ENCODE data around the gene EDC3. TPM values are rescaled to one million over a fixed set of nuclear protein-coding genes. Genes with fewer than 3 reads are reported as not detected.
"Not testable (repeated sequence)": the region's sequence is repeated elsewhere in the genome, so short reads cannot be mapped to it uniquely, and the experiment has no call there.

Gene EDC3
- total RNA-seq: 42.9 and 54.2 TPM in 2 replicates
- long read RNA-seq, transcript EDC3-201 (7 exons, 3,763 nt): major isoform, 10 of 35 reads
- long read RNA-seq, partial matches to known transcripts: 8 of 35 reads
- long read RNA-seq, other reads (novel, unspliced or antisense): 14 of 35 reads

DNA sequence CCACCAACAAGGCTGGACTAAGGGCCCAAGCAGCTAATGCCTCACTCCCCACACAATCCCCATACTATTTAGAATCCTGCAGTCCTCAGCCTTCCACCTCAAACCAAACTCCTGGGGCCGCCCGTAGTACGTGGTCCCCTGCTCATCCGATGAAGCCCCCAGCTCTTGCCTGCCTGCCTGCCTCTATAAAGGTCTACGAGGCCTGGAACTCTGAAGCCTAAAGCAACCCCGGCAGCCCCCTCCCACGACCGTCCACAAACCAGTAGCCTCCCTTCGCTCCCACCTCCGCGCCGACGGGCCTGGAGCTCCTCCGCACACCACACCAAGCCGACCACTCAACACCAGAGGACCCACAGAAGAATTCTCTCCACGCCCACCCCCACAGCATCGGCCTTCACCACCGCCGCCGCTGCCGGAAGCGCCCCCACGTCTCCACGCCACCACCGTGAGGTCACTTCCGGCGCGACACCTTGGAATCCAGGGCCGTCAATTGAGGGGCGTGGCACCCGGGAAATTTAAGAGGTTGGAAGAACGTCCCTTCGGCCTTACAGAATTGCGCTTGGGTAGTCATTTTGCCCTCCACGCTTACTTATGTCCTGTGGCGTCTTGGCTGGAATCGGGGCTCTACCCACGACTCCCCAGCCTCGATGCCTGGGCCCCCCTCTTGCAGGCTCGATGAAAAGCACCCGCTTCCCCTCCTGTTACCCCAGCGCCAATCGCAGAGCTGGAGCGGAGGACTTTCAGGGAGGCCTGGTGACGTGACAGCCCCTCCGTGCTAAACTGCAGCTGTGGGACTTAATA lies at the start of gene EDC3:
Gene EDC3, minus strand, starts transcription at position 428 of the 801 bp plus-strand sequence. CDS start 20,900 bp downstream, outside the sequence.
- H3K4me1 Mint-ChIP-seq (ENCODE audit: unreplicated experiment): peaks cover 35% of the 10 kb centered on the region
- H3K27me3 Mint-ChIP-seq (ENCODE audit: unreplicated experiment): peaks cover 4% of the 10 kb centered on the region
- DNase-seq (ENCODE audit: extremely low spot score, unreplicated experiment): peak; percentile 94
- TF ChIP-seq CTCF (IDR thresholded peaks at IDR 0.05): no peak
- H3K4me3 Mint-ChIP-seq (ENCODE audit: unreplicated experiment): peak within 1 kb of the TSS; percentile 100
- peaks cover 3% of the 10 kb centered on the region for H3K36me3 Mint-ChIP-seq (ENCODE audit: unreplicated experiment)
- H3K9me3 Mint-ChIP-seq (ENCODE audit: unreplicated experiment): no peaks in the 10 kb centered on the region
- H3K27ac Mint-ChIP-seq (ENCODE audit: unreplicated experiment): peak within 1 kb of the TSS; percentile 100

GRCh38 chr15:74742422-74742821 lies 46.6 kb upstream of the EDC3 start:
- DNase-seq (ENCODE audit: extremely low spot score, unreplicated experiment): no peak
- no peak overlapping the region for H3K27ac Mint-ChIP-seq (ENCODE audit: unreplicated experiment)
- peaks cover 13% of the 10 kb centered on the region for H3K27me3 Mint-ChIP-seq (ENCODE audit: unreplicated experiment)
- H3K4me3 Mint-ChIP-seq (ENCODE audit: unreplicated experiment): no peak overlapping the region
- peaks cover 4% of the 10 kb centered on the region for H3K9me3 Mint-ChIP-seq (ENCODE audit: unreplicated experiment)
- no peaks in the 10 kb centered on the region for H3K36me3 Mint-ChIP-seq (ENCODE audit: unreplicated experiment)
- H3K4me1 Mint-ChIP-seq (ENCODE audit: unreplicated experiment): no peaks in the 10 kb centered on the region
- TF ChIP-seq CTCF (IDR thresholded peaks at IDR 0.05): no peak

DNA sequence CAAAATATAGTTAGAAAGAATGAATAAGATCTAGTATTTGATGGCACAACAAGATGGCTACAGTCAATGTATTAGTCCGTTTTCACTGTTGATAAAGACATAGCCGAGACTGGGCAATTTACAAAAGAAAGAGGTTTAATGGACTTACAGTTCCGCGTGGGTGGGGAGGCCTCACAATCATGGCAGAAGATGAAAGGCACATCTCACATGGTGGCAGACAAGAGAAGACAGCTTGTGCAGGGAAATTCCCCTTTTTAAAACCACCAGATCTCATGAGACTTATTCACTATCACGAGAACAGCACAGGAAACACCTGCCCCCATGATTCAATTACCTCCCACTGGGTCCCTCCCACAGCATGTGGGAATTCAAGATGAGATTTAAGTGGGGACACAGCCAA lies 42.4 kb upstream of the EDC3 start:
- not testable (repeated sequence) for DNase-seq (ENCODE audit: extremely low spot score, unreplicated experiment); H3K4me3 Mint-ChIP-seq (ENCODE audit: unreplicated experiment); H3K36me3 Mint-ChIP-seq (ENCODE audit: unreplicated experiment); H3K9me3 Mint-ChIP-seq (ENCODE audit: unreplicated experiment); H3K27ac Mint-ChIP-seq (ENCODE audit: unreplicated experiment); H3K4me1 Mint-ChIP-seq (ENCODE audit: unreplicated experiment)
- H3K27me3 Mint-ChIP-seq (ENCODE audit: unreplicated experiment): peaks cover 47% of the 10 kb centered on the region

DNA sequence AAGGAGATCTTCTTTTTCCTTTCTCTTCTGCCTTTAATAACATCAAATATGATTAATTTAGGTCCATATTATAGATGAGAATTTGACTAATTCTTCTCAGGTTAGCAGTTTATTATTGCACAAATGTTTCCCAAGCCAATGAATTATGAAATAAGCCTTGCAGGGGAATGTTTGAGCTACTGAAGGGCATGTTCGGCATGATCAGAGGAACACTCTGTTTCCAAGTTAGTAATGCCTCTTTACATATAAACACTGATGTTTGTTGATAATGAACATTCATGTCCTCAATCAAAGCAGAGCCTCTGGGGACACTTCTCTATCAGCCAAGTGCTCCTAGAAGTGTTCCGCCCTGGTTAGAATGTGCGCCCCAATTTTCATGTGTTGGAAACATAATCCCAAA lies 39.5 kb upstream of the EDC3 start:
- no peak for TF ChIP-seq CTCF (IDR thresholded peaks at IDR 0.05)
- Mint-ChIP-seq H3K4me1 (ENCODE audit: unreplicated experiment) (no peaks in the 10 kb centered on the region), H3K27ac (ENCODE audit: unreplicated experiment) (no peak overlapping the region), H3K27me3 (ENCODE audit: unreplicated experiment) (peaks cover 42% of the 10 kb centered on the region), H3K36me3 (ENCODE audit: unreplicated experiment) (no peaks in the 10 kb centered on the region), H3K9me3 (ENCODE audit: unreplicated experiment) (no peaks in the 10 kb centered on the region), H3K4me3 (ENCODE audit: unreplicated experiment) (no peak overlapping the region)
- DNase-seq (ENCODE audit: extremely low spot score, unreplicated experiment): no peak

GRCh38 chr15:74733269-74733668 lies 37.4 kb upstream of the EDC3 start:
- Mint-ChIP-seq H3K27me3 (ENCODE audit: unreplicated experiment) (peaks cover 42% of the 10 kb centered on the region), H3K9me3 (ENCODE audit: unreplicated experiment) (no peaks in the 10 kb centered on the region), H3K4me1 (ENCODE audit: unreplicated experiment) (no peaks in the 10 kb centered on the region)

More at GRCh38 chr15:74733269-74733668, 37.4 kb upstream of the EDC3 start:
- Mint-ChIP-seq H3K27ac (ENCODE audit: unreplicated experiment) (no peak overlapping the region), H3K4me3 (ENCODE audit: unreplicated experiment) (no peak overlapping the region), H3K36me3 (ENCODE audit: unreplicated experiment) (no peaks in the 10 kb centered on the region)
- DNase-seq (ENCODE audit: extremely low spot score, unreplicated experiment): no peak
- no peak for TF ChIP-seq CTCF (IDR thresholded peaks at IDR 0.05)
